SK-N-DZ (cell line): ENCODE results near the gene C17orf113.
"Not testable (repeated sequence)": the region's sequence is repeated elsewhere in the genome, so short reads cannot be mapped to it uniquely, and the experiment has no call there.

Source experiments
- DNase-seq: peaks from one replicate; pipeline ENCODE4 v3.0.0-alpha.2; 2015; ENCODE audit warnings: low spot score

Gene C17orf113

GRCh38 chr17:42016941-42017865, 33.2 kb downstream of the C17orf113 start, which contains the start of gene DNAJC7:
Gene DNAJC7, minus strand, starts transcription at chr17:42017439. Its CDS starts 23 bp downstream, at chr17:42017416.
- peak; percentile 97 for DNase-seq

DNA sequence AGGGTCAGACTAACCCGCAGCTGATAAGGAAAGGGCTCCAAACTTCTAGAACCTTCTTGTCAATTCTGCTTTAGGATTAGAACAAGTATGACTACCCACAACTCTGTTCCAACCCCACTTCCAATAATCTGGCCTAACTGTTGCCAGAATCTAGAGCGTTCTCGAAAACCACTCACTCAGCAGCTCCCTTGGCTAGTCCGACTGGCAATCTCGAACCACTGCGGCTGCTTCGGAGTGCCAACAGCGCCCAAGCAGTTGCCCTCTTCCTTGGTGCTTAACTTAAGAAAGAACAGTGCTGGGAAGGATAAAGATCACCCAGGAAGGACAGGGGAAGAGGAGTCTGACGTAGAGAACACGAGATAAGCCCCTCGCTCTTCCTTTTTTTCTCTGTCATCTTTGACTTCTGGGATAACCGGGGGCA, 34.0 kb downstream of the C17orf113 start:
- no peak for DNase-seq

DNA sequence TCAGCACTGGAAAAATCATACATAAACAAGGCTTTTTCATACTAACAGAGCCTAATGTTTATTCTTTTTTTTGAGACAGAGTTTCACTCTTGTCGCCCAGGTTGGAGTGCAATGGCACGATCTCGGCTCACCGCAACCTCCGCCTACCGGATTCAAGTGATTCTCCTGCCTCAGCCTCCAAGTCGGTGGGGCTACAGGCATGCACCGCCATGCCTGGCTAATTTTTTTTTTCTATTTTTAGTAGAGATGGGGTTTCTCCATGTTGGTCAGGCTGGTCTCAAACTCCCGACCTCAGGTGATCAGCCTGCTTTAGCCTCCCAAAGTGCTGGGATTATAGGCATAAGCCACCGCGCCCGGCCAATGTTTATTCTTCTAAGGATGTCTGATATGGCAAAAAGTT, 36.7 kb downstream of the C17orf113 start:
- not testable (repeated sequence) for DNase-seq

DNA sequence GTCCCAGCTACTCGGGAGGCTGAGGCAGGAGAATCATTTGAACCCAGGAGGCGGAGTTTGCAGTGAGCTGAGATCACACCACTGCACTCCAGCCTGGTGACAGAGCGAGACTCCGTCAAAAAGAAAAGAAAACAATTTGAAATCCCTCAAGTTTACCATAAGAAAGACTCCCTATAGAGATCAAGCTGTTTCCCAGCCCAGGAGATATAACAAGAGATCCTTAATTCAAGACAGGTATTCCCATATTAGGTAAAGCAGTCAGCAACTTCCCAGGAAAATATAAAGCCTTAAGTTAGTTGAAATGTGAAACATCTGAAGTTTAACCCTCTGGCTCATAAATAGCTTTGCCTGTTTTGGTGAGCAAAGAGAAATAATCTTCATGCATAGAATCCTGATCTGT, 38.0 kb downstream of the C17orf113 start:
- not testable (repeated sequence) for DNase-seq

DNA sequence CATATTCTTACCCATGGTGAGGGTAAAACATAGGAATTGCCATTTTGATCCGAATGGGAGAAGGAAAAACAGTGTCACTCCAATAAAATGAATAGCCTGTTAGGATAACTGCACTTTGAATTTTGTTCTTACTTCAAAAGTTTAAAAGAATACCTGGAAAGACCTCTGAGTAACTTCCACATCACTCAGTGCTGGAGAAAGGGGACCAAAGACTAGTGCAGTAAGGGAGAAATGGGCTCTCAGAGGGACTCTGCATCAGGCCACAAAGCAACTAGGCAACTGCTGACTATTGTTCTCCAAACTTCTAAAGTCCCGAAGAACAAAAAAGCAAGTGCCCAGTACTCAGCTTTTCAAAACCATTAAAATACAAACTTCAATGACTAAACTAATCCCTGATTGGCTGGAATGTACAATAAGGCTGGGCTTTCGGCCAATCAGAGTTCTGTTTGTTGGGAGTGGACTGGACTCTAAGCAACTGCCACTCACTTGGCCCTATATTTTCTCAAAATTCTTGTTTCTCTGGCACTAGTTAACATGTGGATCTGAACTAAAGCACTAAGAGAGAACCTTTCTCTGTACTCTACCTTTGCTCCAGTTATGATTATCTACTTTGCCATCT, 39.4 kb downstream of the C17orf113 start:
- DNase-seq: no peak

- not testable (repeated sequence) for DNase-seq
Measured at GRCh38 chr17:42010266-42010680, 40.1 kb downstream of the C17orf113 start.

GRCh38 chr17:42009170-42009569, 41.2 kb downstream of the C17orf113 start:
- no peak for DNase-seq

GRCh38 chr17:42005166-42005565, 45.2 kb downstream of the C17orf113 start:
- DNase-seq: no peak

- DNase-seq: no peak
Measured at GRCh38 chr17:42002792-42003301, 47.6 kb downstream of the C17orf113 start.

DNA sequence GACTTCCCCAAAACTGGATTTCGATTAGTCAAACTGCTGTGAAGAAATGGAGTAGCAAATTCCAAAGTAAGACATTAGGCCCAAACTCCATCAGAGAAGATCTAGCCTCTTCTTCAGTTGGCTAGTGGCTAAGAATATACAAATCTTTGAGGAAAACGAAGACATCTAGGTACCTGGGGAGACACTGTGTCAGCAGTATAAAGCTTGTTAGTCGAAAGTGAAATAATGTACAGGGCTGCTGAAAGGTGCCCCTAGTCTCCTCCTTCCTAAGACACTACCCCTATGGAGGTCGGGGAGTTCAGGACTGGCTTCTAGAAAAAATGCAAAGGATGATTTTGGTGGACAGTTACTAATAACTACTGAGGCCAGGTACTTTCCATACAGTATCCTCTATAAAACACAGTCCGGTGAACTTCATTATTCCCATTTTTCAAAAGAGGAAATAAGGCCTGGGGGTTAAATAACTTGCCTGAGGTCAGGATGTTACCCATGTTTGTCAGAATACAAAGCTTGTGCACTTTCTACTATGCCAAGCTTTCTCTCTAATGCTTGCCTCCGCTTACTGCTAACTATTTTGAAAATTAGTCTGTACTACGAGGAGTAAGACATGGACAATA, 48.1 kb downstream of the C17orf113 start:
- no peak for DNase-seq

- no peak for DNase-seq
Measured at GRCh38 chr17:42001729-42002128, 48.7 kb downstream of the C17orf113 start.

GRCh38 chr17:42000413-42001133, 49.8 kb downstream of the C17orf113 start:
- no peak for DNase-seq

- DNase-seq: no peak
Measured at GRCh38 chr17:41998497-41998896, 51.9 kb downstream of the C17orf113 start.

DNA sequence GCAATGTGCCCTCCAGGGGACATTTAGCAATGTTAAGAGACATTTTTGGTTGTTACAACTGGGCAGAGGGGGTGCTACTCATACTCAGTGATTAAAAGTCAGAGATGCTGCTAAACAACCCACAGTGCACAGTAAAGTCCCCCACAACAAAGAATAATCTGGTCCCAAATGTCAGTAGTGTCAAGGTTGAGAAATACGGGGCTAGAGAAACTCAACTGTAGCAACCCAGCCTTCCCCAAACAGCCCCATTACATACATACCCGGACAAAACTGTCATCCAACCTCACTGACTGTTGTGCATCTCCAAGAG, 53.6 kb downstream of the C17orf113 start:
- DNase-seq: no peak

- no peak for DNase-seq
Measured at GRCh38 chr17:41992576-41992975, 57.8 kb downstream of the C17orf113 start.

- DNase-seq: no peak
Measured at GRCh38 chr17:41989702-41990419, 60.5 kb downstream of the C17orf113 start.

DNA sequence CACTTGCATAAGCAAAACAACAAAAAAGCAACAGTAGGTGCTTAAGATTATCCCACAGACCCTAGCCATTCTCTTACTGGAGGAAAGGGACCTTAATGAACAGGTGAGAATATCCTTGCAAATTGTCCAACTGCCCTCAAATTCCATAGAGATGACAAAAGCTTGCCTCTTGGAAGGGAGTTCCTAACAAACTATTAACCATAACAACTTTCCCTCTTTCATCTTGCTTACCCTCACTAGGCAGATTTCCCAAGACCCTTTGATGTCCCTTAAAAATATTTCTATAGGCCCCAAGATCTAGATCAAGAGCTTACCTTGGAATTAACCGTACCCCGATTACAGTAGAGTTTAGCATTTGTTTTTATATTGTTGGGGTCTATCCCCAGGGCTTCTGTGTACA, 62.0 kb downstream of the C17orf113 start:
- DNase-seq: no peak
